ENCODE results near the gene ULK1.

The ULK1 gene

GRCh38 chr12:131908092-131909080 lies 14.0 kb downstream of the ULK1 start:
- no peak for TF ChIP-seq CTCF (IDR thresholded peaks at IDR 0.05)
- TF ChIP-seq ZFX (IDR thresholded peaks at IDR 0.05; ENCODE audit: borderline replicate concordance), result no peak
- no peak overlapping the region for H3K27ac ChIP-seq

GRCh38 chr12:131909081-131909751 lies 14.8 kb downstream of the ULK1 start:
- TF ChIP-seq CTCF (IDR thresholded peaks at IDR 0.05) (no peak), ZFX (IDR thresholded peaks at IDR 0.05; ENCODE audit: borderline replicate concordance) (no peak)

DNA sequence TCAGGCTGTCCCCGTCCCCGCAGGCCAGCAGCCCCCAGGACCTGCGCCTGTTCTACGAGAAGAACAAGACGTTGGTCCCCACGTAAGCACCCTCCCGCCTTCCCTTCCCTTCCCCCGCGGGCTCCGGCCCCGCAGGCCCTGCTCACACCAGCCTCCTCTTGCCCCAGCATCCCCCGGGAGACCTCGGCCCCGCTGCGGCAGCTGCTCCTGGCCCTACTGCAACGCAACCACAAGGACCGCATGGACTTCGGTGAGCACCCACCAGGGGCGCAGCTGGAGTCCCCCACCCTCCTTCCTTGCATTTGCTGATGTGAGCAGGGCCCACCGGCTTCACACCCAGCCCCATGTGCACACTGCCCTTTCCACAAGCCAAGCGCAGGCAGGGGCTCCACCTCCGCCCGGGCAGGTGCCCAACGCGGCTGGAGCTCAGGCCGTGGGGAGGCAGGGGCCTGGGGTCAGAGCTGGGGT lies 15.4 kb downstream of the ULK1 start:
- no peak overlapping the region for H3K27ac ChIP-seq
- no peak for TF ChIP-seq ZFX (IDR thresholded peaks at IDR 0.05; ENCODE audit: borderline replicate concordance)
- no peak for TF ChIP-seq CTCF (IDR thresholded peaks at IDR 0.05)

More at GRCh38 chr12:131909081-131909751, 14.8 kb downstream of the ULK1 start:
- no peak overlapping the region for H3K27ac ChIP-seq

DNA sequence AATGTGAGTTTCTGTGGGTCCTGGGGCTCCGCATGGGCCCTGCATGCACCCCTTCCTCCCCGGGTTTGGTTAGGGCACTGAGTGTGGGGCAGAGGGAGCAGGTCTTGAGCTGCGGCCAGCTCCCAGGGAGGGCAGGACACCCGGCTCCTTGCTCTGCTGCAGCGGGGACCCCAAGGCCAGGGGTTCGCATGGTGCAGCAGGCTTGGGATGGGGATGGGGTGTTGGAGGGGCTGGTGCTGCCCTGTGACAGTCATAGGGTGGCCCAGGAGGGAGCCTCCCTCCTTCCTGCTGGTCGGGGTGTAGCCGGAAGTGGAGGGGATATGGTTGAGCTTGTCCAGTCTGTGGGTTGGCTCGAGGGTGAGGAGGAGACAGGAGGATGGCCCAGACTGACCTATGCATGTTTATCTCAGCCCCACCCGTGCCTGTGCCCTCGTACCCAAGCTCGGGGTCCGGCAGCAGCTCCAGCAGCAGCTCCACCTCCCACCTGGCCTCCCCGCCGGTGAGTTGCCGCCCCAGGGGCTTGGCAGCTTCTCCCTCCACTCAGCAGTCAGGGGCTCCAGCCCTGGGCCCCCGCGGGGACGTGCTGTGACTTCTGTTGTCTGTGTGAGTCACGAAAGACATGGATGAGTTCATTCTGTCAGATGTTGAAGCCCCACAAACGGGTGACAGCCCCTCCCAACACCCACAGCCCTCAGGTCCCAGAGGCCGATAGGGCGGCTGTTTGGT lies 16.0 kb downstream of the ULK1 start:
- no peak for TF ChIP-seq CTCF (IDR thresholded peaks at IDR 0.05)
- TF ChIP-seq ZFX (IDR thresholded peaks at IDR 0.05; ENCODE audit: borderline replicate concordance), result no peak
- no peak overlapping the region for H3K27ac ChIP-seq

DNA sequence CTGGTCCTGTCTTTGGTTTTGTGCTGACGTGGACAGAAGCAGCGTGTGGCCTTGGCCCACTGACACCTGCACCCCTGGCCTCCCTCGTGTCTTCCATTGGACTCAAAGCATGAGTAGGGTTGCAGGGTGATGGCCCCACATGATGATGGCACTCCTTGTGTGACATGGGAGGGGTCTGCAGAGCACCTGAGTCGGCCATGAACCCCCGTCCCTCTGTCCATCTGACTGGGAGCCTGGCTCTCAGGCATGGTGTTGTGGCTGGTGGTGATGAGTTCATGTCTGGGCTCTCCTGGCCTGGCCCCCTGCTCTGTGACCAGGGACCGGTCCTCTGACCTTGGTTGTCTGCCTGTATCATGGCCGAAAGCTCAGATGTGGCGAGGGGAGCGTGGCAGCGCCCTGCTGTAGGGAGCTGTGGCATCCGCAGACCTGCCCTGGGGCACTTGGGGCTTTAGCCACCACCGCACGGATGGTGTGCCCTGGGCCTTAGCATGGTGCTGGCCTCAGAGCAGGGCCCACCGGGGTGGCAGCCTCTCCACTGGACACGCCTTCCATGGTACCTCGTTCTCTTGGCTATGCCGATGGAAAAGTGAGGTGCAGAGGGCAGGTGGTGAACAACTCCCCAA lies 16.7 kb downstream of the ULK1 start:
- TF ChIP-seq ZFX (IDR thresholded peaks at IDR 0.05; ENCODE audit: borderline replicate concordance) (no peak), CTCF (IDR thresholded peaks at IDR 0.05) (no peak)
- H3K27ac ChIP-seq, result no peak overlapping the region

GRCh38 chr12:131911851-131912477 lies 17.5 kb downstream of the ULK1 start:
- TF ChIP-seq CTCF (IDR thresholded peaks at IDR 0.05) (no peak), ZFX (IDR thresholded peaks at IDR 0.05; ENCODE audit: borderline replicate concordance) (no peak)
- H3K27ac ChIP-seq, result no peak overlapping the region
